BJ (cell line): Measurements from ENCODE around the gene SF3A1. TPM values are rescaled to one million over a fixed set of nuclear protein-coding genes. Genes with fewer than 3 reads are reported as not detected.

Experiments used
- CTCF ChIA-PET: fragments of 350-600 bp; formaldehyde crosslinking; extraction: SDS; loops from one replicate; lab custom pipeline; 2021; ENCODE audit warnings: antibody characterized with exemption, inconsistent platforms; lab: Yijun Ruan, JAX
- POLR2A ChIA-PET: fragments of 300-600 bp; sonication (Branson Sonifier 250); formaldehyde crosslinking; extraction: SDS; loops from one replicate; lab custom pipeline; 2021; ENCODE audit warnings: antibody characterized with exemption; lab: Charles Lee
- DNase-seq: peaks from one replicate; pipeline ENCODE4 v3.0.0-alpha.2; 2011; ENCODE audit warnings: low read depth
- H3K27me3 ChIP-seq: 2 replicates; pipeline ENCODE4 v1.6.0; 2011; ENCODE audit warnings: low read length; ENCODE audit not compliant: control insufficient read depth, insufficient read depth
- H3K36me3 ChIP-seq: 2 replicates; pipeline ENCODE4 v1.5.1; 2011; ENCODE audit warnings: low read length; ENCODE audit not compliant: control insufficient read depth, insufficient read depth
- H3K4me3 ChIP-seq: 2 replicates; pipeline ENCODE4 v1.5.1; 2011; ENCODE audit warnings: low read depth, mild to moderate bottlenecking, control low read depth, low read length
- CTCF ChIP-seq: IDR thresholded peaks from 2 replicates; pipeline ENCODE4 v1.5.1; 2011; ENCODE audit warnings: low read depth, mild to moderate bottlenecking, control low read depth, inconsistent platforms, low read length, moderate library complexity; ENCODE audit not compliant: insufficient read depth
- polyA plus RNA-seq: library from polyadenylated mRNA; depleted of rRNA; stranded (reverse); fragments of >200 nt; gene quantifications from 2 replicates; pipeline ENCODE4 v1.2.3, GENCODE V29; 2011

The SF3A1 gene
- polyA plus RNA-seq, 1 experiment, result 66.8 TPM

- H3K4me3 ChIP-seq, result no peak overlapping the region
- DNase-seq, result no peak
- no peaks in the 10 kb centered on the region for H3K27me3 ChIP-seq
- no peak for TF ChIP-seq CTCF
- H3K36me3 ChIP-seq, result peaks cover 9% of the 10 kb centered on the region
- ChIA-PET POLR2A (no interaction called here), CTCF (interaction anchor here (0.6 to 19.7 kb wide), 15 partner anchors 11 to 251 kb away, joined by 3 to 204 read pairs (median 3); partner anchors contain the start of genes CASTOR1 and SEC14L2)
These were observed 29.2 kb upstream of the SF3A1 start for GRCh38 chr22:30385942-30386341.

GRCh38 chr22:30383061-30383460 is 26.4 kb upstream of the SF3A1 start:
- H3K36me3 ChIP-seq, result peaks cover 20% of the 10 kb centered on the region
- no peak overlapping the region for H3K4me3 ChIP-seq
- no peak for DNase-seq
- H3K27me3 ChIP-seq, result no peaks in the 10 kb centered on the region
- POLR2A ChIA-PET, result no interaction called here
- CTCF ChIA-PET, result interaction anchor here (1.0 to 19.7 kb wide), 5 partner anchors 9 to 120 kb away, joined by 4 to 204 read pairs (median 4); partner anchors contain the start of gene CASTOR1
- no peak for TF ChIP-seq CTCF

- CTCF ChIA-PET, result interaction anchor here (1.0 to 19.7 kb wide), 4 partner anchors 8 to 119 kb away, joined by 4 to 204 read pairs (median 4); partner anchors contain the start of gene CASTOR1
- no peak for DNase-seq
- Histone ChIP-seq H3K4me3 (no peak overlapping the region), H3K36me3 (peaks cover 20% of the 10 kb centered on the region), H3K27me3 (no peaks in the 10 kb centered on the region)
- POLR2A ChIA-PET, result no interaction called here
- no peak for TF ChIP-seq CTCF
These were observed 25.6 kb upstream of the SF3A1 start for GRCh38 chr22:30382340-30382739.

- Histone ChIP-seq H3K27me3 (no peaks in the 10 kb centered on the region), H3K36me3 (peaks cover 20% of the 10 kb centered on the region), H3K4me3 (no peak overlapping the region)
- ChIA-PET POLR2A (no interaction called here), CTCF (interaction anchor here (1.1 to 19.7 kb wide), 4 partner anchors 94 to 273 kb away, joined by 3 to 204 read pairs (median 5); partner anchors contain the start of gene CASTOR1)
- TF ChIP-seq CTCF, result no peak
- no peak for DNase-seq
These were observed 24.6 kb upstream of the SF3A1 start for GRCh38 chr22:30381264-30381663.

- no peak for DNase-seq
- no peak for TF ChIP-seq CTCF
- ChIA-PET POLR2A (no interaction called here), CTCF (interaction anchor here (1.1 to 19.7 kb wide), 4 partner anchors 11 to 124 kb away, joined by 6 to 204 read pairs (median 6); partner anchors contain the start of gene CASTOR1)
- Histone ChIP-seq H3K36me3 (peaks cover 20% of the 10 kb centered on the region), H3K4me3 (no peak overlapping the region), H3K27me3 (no peaks in the 10 kb centered on the region)
These were observed 23.3 kb upstream of the SF3A1 start for GRCh38 chr22:30380011-30380410.
